Iris pigment epithelial cell (primary cell): ENCODE measurements around the gene C1QTNF12.
"Not testable (repeated sequence)": the region's sequence is repeated elsewhere in the genome, so short reads cannot be mapped to it uniquely, and the experiment has no call there.

ENCODE experiments used
- DNase-seq: peaks from one replicate; pipeline ENCODE4 v3.0.0-alpha.2; 2011; ENCODE audit warnings: low read depth

Gene C1QTNF12

DNA sequence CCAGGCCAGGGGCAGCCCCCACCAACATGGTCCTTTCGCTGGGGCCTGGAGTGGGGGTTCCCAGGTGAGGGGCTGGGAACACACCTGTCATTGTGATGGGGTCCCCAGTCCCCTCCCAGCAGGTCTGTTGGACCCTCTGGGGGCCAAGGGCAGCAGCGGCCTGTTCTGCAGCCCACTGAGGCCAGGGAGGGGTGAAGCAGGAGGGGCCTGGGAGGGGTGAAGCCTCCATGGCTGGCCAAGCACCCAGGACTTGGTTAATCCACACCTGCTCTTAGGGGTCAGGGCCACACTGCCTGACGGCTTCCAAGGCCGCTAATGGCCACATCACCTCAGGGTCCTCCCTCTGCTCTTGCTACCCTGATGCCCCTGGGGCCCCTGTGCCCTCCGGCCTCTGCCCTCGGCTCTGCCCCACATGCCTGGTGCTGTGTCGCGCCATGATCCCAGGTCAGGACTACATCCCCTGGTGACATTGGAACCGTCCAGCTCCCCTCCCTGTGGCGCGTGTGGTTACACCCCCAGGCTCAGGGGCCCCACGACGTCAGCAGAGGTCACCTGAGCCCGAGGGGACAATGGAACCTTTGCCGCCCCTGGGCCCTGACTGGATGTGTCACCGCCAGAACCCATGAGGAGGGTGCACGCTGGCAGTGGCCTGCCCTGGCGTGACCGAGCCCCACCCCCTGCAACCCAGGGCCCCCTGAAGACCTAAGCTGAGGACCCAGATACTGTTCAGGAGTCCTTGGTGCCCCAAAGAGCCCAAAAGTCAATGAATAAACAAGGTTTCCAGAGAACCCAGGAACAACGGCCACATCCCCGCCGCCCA lies 47.2 kb downstream of the C1QTNF12 start:
- no peak for DNase-seq

DNA sequence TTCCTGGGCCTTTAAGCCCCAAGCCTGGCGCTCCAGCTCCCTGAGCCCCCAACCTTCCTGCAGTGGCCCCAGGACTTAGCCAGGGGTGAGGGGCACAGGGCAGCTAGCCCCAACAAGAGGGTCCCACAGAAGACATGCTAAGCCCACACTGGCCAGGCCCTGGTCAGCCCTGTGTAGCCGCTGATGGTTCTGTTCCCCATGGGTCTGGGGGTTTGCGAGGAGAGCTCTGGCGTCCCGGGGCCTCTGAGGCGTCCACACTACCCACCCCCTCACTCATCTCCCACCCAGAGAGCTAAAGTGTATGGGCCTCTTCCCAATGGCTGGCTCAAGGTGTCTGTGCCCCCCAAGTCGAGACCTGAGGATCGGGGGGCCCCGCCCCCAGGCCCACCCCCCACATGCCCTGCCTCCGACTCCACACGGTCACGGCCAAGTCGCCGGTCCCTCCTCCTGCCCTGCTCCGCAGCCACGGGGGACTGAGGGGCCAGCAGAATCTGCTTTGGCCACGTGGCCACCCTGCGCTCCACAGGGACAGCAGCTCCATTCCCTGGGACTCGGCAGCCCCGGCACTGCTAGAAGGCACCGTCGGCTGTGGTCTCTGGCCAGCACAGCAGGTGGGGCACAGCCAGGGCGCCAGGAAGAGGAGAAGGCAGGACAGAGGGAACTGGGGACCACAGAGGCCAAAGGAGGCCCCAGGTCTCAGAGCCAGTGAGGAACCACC lies 47.9 kb downstream of the C1QTNF12 start:
- no peak for DNase-seq

DNA sequence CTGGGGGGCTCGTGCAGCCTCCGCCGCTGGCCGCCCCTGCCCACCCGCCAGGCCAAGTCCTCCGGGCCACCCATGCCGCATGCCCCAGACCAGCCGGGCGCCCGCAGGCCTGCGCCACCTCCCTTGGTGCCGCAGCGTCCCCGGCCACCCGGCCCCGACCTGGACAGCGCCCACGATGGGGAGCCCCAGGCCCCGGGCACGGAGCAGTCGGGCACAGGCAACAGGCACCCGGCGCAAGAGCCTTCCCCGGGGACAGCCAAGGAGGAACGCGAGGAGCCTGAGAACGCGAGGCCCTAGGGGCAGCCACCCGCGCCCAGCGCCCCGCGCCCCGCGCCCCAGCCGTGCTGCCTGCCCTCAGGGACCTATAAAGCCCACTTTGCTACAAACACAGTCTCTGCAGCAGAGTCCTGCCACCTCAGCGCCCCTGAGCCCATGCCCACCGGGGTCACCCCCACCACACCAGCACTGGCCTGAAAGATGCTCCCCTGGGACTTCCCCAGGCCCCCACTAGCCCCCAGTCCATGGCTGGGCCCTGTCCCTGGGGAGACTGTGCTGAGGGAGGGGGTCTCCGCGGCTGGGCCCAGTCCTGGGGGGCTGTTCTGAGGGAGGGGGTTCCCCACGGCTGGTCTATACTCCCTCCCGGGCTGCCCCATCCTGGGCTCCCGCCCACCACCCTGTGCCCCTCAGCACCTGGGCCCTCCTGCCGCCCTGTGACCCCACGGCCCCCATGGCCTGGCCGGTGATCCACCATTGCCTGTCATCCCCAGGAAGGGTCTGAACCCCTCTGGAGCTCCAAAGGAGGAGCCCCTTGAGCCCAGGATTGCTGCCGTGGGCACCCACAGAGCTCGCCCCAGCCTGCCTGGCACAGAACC lies 48.7 kb downstream of the C1QTNF12 start:
- no peak for DNase-seq

DNA sequence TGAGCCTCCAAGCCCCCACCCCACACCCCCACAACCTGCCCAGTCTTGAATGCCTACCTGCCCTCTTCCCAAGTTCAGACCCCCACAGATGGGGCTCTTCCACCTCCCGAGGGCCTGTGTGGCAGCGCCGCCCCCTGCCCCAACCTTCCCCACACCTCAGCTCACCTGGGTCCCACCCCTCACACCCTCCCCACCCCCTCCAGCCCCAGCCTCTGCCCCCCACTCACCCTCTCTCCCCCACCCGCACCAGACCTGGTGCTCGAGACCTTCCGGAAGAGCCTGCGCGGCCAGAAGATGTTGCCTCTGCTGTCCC lies 49.4 kb downstream of the C1QTNF12 start:
- DNase-seq = no peak

GRCh38 chr1:1196431-1197187 lies 49.9 kb downstream of the C1QTNF12 start:
- no peak for DNase-seq

DNA sequence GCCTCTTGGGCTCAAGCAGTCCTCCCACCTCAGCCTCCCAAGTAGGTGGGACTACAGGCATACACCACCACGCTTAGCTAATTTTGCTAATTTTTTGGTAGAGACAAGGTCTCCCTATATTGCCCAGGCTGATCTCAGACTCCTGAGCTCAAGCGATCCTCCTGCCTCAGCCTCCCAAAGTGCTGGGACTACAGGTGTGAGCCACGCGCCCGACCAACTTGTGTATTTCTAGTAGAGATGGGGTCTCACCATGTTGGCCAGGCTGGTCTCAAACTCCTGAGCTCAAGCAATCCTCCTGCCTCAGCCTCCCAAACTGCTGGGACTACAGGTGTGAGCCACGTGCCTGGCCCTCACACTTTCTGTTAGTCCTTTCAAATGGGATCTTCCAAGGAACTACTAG lies 50.8 kb downstream of the C1QTNF12 start:
- not testable (repeated sequence) for DNase-seq

- peak; percentile 14 for DNase-seq
Measured at GRCh38 chr1:1194723-1195122, 51.8 kb downstream of the C1QTNF12 start.
